ENCODE measurements around the gene TMEM87A. TPM values are rescaled to one million over a fixed set of nuclear protein-coding genes. Genes with fewer than 3 reads are reported as not detected.

TMEM87A gene
- total RNA-seq, 4 donors from 2014 or later = 51.1 to 58.6 (median 55.7) TPM

- H3K4me1 ChIP-seq = no peaks in the 10 kb centered on the region
- WGBS, 2 donors = 87 to 88% methylated on average over 6 of the region's 6 CpGs
- TF ChIP-seq EP300 (IDR thresholded peaks at IDR 0.05) (no peak), POLR2A (IDR thresholded peaks at IDR 0.05) (no peak)
- TF ChIP-seq, protein P1, sequence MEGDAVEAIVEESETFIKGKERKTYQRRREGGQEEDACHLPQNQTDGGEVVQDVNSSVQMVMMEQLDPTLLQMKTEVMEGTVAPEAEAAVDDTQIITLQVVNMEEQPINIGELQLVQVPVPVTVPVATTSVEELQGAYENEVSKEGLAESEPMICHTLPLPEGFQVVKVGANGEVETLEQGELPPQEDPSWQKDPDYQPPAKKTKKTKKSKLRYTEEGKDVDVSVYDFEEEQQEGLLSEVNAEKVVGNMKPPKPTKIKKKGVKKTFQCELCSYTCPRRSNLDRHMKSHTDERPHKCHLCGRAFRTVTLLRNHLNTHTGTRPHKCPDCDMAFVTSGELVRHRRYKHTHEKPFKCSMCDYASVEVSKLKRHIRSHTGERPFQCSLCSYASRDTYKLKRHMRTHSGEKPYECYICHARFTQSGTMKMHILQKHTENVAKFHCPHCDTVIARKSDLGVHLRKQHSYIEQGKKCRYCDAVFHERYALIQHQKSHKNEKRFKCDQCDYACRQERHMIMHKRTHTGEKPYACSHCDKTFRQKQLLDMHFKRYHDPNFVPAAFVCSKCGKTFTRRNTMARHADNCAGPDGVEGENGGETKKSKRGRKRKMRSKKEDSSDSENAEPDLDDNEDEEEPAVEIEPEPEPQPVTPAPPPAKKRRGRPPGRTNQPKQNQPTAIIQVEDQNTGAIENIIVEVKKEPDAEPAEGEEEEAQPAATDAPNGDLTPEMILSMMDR (IDR thresholded peaks at IDR 0.05) = no peak
- H3K36me3 ChIP-seq = peaks cover 8 to 95% (median 39%) of the 10 kb centered on the region in 3 donors
- no peak overlapping the region for H3K4me3 ChIP-seq
- H3K27me3 ChIP-seq = no peaks in the 10 kb centered on the region
- H3K27ac ChIP-seq = no peak overlapping the region
- H3K9me3 ChIP-seq = no peaks in the 10 kb centered on the region
- no peak for DNase-seq (ENCODE audit: low spot score in 2 of 2)
Observed at GRCh38 chr15:42182961-42183360, 90.3 kb downstream of the TMEM87A start.

DNA sequence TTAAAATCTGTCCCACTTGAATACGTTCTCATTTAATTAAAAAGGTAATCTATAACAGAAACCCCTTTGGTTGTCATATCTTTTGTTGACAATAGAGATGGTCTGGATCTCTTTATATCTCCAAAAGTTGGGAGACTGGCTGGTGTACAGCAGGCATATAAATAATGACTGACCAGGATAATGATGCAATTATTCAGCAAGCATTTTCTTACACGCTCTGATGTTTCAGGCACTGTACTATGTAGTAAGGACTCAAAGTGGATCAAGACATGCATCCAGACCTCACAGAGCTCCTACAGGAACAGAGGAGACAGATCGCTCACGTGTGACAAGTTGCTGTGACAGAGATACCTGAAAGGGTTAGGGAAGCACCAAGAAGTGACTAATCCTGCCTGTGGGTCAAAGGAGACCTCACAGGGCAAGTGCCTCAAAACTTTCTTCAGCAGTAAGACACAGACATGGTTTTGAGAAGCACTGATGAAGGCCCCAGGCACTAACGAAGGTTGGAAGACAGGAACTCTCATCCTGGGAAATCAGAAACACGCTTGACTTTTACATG lies 90.8 kb downstream of the TMEM87A start:
- H3K9me3 ChIP-seq = no peaks in the 10 kb centered on the region
- 84 to 87% methylated on average over 6 of the region's 6 CpGs for WGBS, 2 donors
- no peaks in the 10 kb centered on the region for H3K27me3 ChIP-seq
- DNase-seq (ENCODE audit: low spot score in 2 of 2) = no peak
- peaks cover 8 to 95% (median 39%) of the 10 kb centered on the region in 3 donors for H3K36me3 ChIP-seq
- H3K4me1 ChIP-seq = no peaks in the 10 kb centered on the region
- no peak overlapping the region for H3K4me3 ChIP-seq
- no peak overlapping the region for H3K27ac ChIP-seq
- no peak for TF ChIP-seq EP300 (IDR thresholded peaks at IDR 0.05)
- TF ChIP-seq, protein P1 (IDR thresholded peaks at IDR 0.05) = no peak

DNA sequence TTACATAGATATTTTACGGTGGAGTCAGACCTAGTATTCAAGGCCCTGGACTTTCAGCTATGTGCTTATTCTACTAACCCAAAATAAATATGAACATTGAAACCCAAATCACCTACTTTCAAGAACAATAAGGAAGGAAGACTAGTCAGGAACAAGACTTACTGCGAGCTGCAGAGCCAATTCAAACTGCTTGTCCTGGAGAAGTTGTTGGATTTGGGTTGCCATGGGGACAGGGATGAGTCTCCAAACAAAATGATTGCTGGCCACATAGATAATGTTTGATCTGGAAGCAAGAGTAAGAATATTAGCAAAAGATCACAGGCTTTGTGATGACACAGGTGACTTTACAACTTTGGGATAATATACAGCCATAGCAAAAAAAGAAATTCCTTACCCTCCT lies 95.2 kb downstream of the TMEM87A start:
- no peaks in the 10 kb centered on the region for H3K27me3 ChIP-seq
- peaks cover 6 to 95% (median 12%) of the 10 kb centered on the region in 3 donors for H3K36me3 ChIP-seq
- no peak overlapping the region for H3K27ac ChIP-seq
- TF ChIP-seq EP300 (IDR thresholded peaks at IDR 0.05) (no peak), POLR2A (IDR thresholded peaks at IDR 0.05) (no peak)
- TF ChIP-seq, protein P1 (IDR thresholded peaks at IDR 0.05) = no peak
- H3K4me3 ChIP-seq = no peak overlapping the region
- WGBS, 2 donors = 86 to 98% methylated on average over 2 of the region's 2 CpGs
- no peak for DNase-seq (ENCODE audit: low spot score in 2 of 2)
- H3K4me1 ChIP-seq = no peaks in the 10 kb centered on the region
- no peaks in the 10 kb centered on the region for H3K9me3 ChIP-seq

DNA sequence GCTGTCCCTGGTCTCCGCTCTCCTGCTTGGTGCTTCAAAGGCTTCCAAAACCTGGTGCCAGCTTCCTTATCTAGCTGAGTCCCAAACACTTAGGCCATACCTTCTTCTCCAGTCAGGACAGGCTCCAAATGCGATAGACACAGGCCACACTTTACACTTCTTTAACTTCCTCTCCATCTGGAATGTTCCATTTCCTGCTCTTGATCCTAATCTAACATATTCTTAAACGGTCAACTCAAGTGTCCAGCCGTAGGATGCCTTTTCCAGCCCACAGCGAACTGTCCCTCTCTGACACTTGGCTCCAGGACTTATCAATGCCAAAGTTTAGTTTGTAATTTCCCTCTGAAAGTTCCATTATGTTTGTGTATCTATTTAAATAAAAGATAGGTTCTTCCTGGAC lies 97.6 kb downstream of the TMEM87A start:
- peaks cover 3 to 95% (median 26%) of the 10 kb centered on the region in 3 donors for H3K36me3 ChIP-seq
- TF ChIP-seq, protein P1 (IDR thresholded peaks at IDR 0.05) = no peak
- TF ChIP-seq EP300 (IDR thresholded peaks at IDR 0.05) = no peak
- TF ChIP-seq POLR2A (IDR thresholded peaks at IDR 0.05) = no peak
- H3K4me1 ChIP-seq = no peaks in the 10 kb centered on the region
- H3K27me3 ChIP-seq = no peaks in the 10 kb centered on the region
- no peak overlapping the region for H3K27ac ChIP-seq
- no peak overlapping the region for H3K4me3 ChIP-seq
- H3K9me3 ChIP-seq = no peaks in the 10 kb centered on the region
- 84 to 88% methylated on average over 5 of the region's 5 CpGs for WGBS, 2 donors
- DNase-seq (ENCODE audit: low spot score in 2 of 2) = no peak

DNA sequence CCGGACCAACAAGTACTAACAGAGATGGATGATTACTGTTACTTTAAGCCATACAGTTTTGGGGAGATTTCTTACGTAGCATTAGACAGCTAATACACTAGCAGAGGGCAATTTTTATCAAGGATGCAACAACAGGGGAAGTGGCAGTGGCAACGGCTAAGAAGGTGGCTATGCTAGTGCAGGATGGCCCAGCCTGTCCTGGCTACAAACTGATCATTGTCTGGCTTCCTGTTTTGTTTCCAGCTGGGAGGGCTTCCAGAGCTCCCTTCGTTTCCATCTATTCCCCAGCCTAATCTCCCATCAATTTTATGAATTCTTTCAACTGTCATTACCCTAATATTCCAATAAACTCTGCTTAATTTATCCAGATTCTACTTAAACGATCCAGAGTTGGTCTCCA lies 100.8 kb downstream of the TMEM87A start:
- no peak for DNase-seq (ENCODE audit: low spot score in 2 of 2)
- Histone ChIP-seq H3K36me3 (peaks cover 0 to 99% (median 22%) of the 10 kb centered on the region in 3 donors), H3K27me3 (no peaks in the 10 kb centered on the region), H3K4me1 (no peaks in the 10 kb centered on the region), H3K27ac (no peak overlapping the region), H3K9me3 (no peaks in the 10 kb centered on the region), H3K4me3 (no peak overlapping the region)
- 77 to 89% methylated on average over 5 of the region's 5 CpGs for WGBS, 2 donors
- TF ChIP-seq, protein P1 (IDR thresholded peaks at IDR 0.05) = no peak
- TF ChIP-seq POLR2A (IDR thresholded peaks at IDR 0.05) (no peak), EP300 (IDR thresholded peaks at IDR 0.05) (no peak)
